ENCODE results near the gene F8. TPM values are rescaled to one million over a fixed set of nuclear protein-coding genes. Genes with fewer than 3 reads are reported as not detected.

The F8 gene
- total RNA-seq, 1 experiment from 2014 or later: 2.6 TPM

GRCh38 chrX:155061760-155062159 is 39.2 kb upstream of the F8 start:
- Histone ChIP-seq H3K36me3 (ENCODE audit: control insufficient read depth in 1 of 2, insufficient read depth in 2 of 2, low read length in 2 of 2) (no peaks in the 10 kb centered on the region; a peak in 1 of 4 replicates), H4K20me1 (ENCODE audit: insufficient read depth) (no peaks in the 10 kb centered on the region), H3K4me1 (ENCODE audit: control insufficient read depth in 1 of 2, insufficient read depth in 2 of 2, low read length in 2 of 2) (peaks cover 2 to 15% of the 10 kb centered on the region in 2 experiments; a peak in 1 of 4 replicates), H3K27me3 (ENCODE audit: insufficient read depth, low read length) (no peaks in the 10 kb centered on the region), H3K4me2 (ENCODE audit: low read length) (no peak overlapping the region), H3K9me2 (ENCODE audit: insufficient read depth) (no peaks in the 10 kb centered on the region), H3K27ac (ENCODE audit: low read depth, low read length) (no peak overlapping the region), H3K9me3 (ENCODE audit: control insufficient read depth in 1 of 2, insufficient read depth in 1 of 2, low read depth in 1 of 2, low read length in 2 of 2) (no peaks in the 10 kb centered on the region), H3K79me2 (ENCODE audit: insufficient read depth, low read length) (0 out of 2 replicates have a peak, but pooled peaks cover 3% of the 10 kb centered on the region), H2AFZ (ENCODE audit: low read depth, low read length, poor library complexity, severe bottlenecking) (no peak overlapping the region), H3K9ac (ENCODE audit: low read length) (no peak overlapping the region), H3K4me3 (replicated peaks in 1 of 2; ENCODE audit: low read depth in 1 of 2, low read length in 2 of 2) (no peak overlapping the region)
- TF ChIP-seq ZFX (IDR thresholded peaks at IDR 0.05) (no peak), ZBTB33 (IDR thresholded peaks at IDR 0.05; ENCODE audit: extremely low read depth, insufficient replicate concordance, low read length) (no peak), CTCF (IDR thresholded peaks at IDR 0.05 in 2 of 3, conservative IDR thresholded peaks at IDR 0.05 in 1 of 3; ENCODE audit: borderline replicate concordance in 1 of 3, insufficient read depth in 1 of 3, low read depth in 2 of 3, low read length in 2 of 3) (no peak), REST (IDR thresholded peaks at IDR 0.05; ENCODE audit: low read depth) (no peak), CBX3 (IDR thresholded peaks at IDR 0.05; ENCODE audit: low read depth) (no peak), POLR2AphosphoS5 (IDR thresholded peaks at IDR 0.05; ENCODE audit: low read depth, low read length) (no peak), ZNF274 (IDR thresholded peaks at IDR 0.05; ENCODE audit: low read depth, low read length) (no peak), FOSL1 (IDR thresholded peaks at IDR 0.05; ENCODE audit: low read depth) (no peak), EZH2 (IDR thresholded peaks at IDR 0.05) (no peak), JUND (IDR thresholded peaks at IDR 0.05) (no peak), SRF (IDR thresholded peaks at IDR 0.05; ENCODE audit: low read depth) (no peak)
- no TSS peak for BruUV-seq (replicated peaks)
- POLR2A ChIA-PET: no interaction called here
- ATAC-seq (no peak), DNase-seq (ENCODE audit: low read depth, low spot score) (no peak)
- CTCF ChIA-PET: no interaction called here
- RAD21 ChIA-PET (ENCODE audit: low non-redundant PET in 1 of 2, low total read pairs in 2 of 2, uncharacterized antibody in 2 of 2, unreplicated experiment in 2 of 2): no interaction called here
- intact Hi-C loops (cut with micrococcal nuclease): no loop called here
